HG02852 (cell line): ENCODE measurements around the gene ADCY1.

Source experiments
- ATAC-seq: cut with Tn5 transposase; IDR thresholded peaks from one replicate; pipeline ENCODE4 v1.9.1; 2021; ENCODE audit warnings: mild to moderate bottlenecking, moderate library complexity; ENCODE audit not compliant: unreplicated experiment

Gene ADCY1

DNA sequence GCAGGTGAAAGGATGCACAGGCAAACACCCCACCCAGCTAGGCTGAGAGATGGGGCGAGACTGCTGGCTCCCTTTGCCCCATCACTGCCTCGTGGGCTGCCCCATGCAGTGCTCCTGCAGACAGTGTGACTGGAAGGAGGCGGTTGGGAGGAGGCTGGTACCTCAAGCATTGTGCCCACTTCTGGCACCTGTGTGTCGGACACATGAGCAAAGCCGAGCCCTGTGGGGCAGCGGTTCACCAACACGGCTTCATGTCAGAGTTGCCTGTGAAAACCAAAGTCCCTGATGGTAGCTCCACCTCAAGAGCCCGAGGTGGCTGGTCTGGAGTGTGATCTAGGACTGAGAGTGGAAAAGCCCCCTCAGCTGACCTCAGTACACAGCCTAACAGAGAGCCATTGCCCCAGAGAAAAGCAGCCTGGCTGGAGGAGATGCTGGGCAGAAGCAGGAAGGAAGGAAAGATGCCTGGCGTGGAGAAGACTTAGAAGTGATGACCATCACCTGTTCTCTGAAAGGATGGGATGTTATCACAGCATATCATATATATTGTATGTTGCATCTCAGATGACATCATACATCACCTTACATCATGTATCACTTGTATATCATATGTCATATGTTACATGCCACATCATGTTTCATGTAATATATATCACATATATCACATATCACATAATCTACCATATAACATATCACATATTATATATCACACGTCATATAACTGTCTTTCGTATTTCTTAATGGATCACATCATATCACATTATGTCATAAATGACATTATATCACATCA lies 75.6 kb downstream of the ADCY1 start:
- ATAC-seq: no peak

DNA sequence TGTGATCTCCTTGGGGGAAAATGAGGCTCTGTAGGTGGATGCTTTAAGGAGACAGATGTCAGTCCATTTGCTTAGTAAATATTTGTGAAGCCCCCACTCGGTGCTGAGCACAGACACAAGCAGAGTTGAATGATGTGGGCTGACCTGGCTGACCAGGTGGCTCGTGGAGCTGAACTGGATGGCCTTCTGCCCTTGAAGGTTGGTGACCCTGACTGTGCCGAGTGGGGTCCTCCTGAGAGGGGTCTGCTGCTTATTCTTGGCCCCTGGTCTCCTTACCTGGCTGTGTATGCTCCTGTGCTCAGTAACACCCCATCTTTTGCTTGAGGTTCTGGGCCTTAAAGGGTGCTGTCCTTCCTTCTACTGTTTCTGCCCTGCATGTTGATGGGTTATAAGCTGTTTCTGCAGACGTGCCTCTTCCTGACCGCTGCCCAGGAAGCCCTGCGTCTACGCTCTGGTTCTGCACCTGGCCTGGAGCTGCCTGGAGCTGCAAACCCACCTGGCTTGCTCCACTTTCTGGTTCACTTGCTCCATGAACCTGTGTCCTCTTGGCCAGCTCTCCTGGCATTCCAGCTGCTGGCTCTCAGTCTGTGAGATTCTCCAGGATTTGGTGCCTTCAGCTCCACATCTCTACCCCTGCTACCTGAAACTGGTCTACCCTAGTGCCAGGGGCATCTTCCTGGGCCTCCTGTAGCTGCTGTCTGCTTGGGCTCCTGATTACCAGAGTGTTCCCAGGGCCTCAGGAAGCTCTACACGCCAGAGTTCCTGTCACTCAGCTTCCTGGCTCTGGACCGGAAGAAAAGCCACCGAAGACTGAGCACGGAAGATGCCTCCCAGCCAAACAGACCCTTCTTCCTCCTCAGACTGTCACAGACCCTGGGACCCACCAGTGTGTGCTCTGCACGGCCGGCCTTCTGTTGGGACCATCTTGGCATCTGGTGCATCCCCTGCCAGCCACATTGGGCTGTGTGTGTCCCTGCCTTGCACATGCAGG lies 76.5 kb downstream of the ADCY1 start:
- no peak for ATAC-seq

DNA sequence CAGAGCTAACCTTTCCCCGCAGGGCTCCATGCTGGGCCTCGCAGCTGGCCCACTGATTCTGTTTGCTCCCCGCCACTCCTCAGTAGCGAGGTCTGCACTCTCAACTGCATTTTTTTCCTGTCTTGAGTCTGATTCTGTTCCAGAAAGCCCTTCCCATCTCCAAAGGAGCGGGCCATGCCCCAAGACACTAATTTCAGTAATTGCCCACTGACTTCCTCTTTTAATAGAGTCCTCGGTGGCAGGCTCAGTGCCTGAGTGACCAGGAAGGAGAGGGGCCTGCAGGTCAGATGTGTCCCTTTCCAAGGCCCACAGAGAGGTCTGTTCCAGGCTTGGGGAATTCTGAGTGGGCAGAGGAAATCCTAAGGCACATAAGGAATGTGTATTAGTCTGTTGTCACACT lies 77.4 kb downstream of the ADCY1 start:
- no peak for ATAC-seq

DNA sequence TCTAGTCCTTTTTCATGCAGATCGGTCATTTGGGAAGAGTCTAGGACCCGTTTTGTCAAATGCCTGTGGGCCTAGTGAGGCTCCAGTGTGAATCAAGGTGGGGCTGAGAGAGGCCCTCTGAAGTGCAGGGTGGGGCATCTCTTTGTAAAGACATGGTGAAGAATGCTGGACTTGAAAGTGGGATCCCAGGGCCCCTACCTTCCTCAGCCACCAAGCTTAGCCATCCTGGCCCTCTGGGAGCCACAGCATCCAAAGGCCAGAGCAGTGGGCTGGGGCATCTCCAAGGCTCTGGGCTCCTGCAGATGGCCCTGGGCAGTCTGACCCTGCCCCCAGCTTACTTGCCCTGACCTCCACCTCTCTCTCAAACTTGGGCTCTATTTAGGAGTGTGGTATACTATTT lies 78.5 kb downstream of the ADCY1 start:
- no peak for ATAC-seq

DNA sequence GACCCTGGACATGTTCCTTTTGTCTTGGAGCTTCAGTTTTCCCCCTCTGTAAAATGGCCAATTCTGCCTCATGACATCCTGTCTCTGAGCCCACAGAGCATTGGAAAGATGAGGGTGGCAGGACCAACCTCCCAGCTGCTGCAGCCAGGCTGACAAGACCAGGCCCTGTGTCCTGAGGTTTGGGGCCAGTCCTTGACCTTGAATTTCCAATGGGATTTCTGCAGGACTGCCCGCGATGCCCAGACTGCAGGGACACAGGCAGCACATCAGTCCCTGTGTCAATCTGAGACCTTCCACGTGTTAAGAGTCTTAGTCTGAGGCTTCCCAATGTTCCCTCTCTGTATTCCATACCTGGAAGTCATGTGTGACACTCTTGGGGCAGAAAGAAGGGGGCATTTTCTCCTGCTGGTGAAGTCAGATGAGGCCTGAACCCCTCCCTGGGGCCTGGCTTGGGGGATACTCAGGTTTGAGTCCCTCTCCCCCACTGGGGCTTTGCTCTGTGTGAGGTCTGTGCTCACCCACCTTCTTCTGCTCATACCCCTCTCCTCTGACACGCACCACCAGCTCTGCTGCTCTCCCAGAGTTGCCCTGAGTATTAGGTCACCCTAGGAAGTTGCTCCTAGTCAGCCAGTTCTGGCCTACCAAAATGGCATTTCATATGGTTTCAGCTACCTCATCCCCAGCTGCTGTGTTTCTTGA lies 79.2 kb downstream of the ADCY1 start:
- ATAC-seq: no peak

DNA sequence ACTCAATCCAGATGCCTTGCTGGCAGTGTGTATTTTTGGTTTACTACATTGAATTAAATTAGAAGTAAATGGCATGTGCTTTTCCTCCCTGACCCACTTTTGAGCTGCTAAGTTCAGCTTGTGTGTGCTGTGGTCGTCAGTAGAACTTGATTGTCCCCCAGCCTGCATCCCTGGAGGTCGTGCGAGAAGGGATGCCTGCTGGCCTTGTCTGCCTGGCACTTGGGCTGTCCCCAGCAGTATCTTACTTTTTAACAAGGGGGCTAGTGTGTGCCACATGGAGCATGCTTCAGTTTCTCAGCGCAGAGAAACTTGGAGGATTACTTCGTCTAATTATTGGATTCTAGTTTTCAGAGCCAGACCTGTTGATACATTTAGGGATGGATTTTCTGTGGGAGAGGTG lies 80.2 kb downstream of the ADCY1 start:
- ATAC-seq: no peak

DNA sequence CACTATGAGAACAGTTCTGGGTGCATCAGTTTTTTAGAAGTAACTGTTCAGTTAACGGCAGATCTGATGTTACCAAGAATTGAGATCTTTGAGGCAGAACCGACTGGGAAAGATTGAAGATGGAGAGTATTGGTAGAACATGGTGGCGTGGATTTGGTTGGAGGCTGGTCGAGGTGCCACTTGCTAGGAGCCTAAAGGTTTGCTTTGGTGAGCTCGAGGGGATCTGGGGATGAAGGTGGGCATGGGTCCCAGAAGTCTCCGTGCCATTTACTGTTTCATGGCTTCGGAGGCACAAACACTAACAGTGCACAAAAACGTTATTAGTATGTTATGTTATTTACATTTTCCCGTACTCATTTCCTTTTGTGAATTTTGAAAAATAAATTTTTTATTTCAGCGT lies 81.4 kb downstream of the ADCY1 start:
- no peak for ATAC-seq

DNA sequence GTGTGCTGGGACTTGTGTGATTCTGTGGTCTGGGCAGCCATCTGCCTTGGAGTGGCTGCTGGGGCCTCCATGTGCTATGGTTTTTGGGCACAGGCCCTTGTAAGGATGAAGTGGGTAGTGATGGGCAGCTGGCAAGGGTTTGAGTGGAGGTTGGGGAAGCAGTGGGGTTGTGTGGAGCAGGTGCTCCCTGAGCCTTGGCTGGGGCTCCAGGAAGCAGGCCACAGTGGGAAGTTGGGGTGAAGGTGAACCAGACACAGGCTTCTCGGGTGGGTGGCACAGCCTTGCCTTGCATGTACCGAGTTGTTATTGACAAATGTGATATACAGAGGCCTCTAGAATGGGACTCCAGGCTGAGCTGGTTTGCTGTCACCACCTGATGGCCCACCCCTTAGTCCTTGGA lies 82.3 kb downstream of the ADCY1 start:
- ATAC-seq: no peak

DNA sequence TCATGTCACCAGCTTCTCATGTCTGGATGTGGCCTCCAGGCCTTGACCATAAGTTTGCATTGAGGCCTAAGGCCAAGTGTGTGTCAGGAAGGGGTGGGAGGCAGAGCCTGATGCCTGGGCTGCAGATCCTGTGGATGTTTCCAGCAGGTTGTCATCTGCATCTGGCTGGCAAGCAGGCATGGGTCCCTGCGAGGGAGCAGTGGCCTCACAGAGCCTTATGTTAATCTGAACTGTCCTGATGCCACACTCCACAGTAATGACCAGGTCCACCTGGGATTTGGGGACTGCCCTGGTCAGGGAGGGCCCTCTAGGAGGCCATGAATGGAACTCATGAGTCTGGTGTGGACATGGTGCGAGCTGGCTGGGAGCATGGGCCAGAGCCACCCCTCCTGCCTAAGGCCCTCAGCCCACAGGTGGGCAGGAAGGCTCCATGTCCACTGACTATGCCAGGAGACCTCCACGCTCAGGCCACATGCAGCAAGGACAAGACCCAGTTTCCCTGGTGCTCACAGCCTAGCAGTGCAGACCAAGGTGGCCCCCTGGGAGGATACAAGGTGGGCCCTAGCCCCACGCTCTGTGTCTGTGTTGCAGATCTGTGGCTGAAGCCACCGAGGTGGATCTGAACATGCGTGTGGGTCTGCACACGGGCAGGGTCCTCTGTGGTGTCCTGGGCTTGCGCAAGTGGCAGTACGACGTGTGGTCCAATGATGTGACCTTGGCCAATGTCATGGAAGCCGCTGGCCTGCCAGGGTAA lies 83.1 kb downstream of the ADCY1 start:
- no peak for ATAC-seq

DNA sequence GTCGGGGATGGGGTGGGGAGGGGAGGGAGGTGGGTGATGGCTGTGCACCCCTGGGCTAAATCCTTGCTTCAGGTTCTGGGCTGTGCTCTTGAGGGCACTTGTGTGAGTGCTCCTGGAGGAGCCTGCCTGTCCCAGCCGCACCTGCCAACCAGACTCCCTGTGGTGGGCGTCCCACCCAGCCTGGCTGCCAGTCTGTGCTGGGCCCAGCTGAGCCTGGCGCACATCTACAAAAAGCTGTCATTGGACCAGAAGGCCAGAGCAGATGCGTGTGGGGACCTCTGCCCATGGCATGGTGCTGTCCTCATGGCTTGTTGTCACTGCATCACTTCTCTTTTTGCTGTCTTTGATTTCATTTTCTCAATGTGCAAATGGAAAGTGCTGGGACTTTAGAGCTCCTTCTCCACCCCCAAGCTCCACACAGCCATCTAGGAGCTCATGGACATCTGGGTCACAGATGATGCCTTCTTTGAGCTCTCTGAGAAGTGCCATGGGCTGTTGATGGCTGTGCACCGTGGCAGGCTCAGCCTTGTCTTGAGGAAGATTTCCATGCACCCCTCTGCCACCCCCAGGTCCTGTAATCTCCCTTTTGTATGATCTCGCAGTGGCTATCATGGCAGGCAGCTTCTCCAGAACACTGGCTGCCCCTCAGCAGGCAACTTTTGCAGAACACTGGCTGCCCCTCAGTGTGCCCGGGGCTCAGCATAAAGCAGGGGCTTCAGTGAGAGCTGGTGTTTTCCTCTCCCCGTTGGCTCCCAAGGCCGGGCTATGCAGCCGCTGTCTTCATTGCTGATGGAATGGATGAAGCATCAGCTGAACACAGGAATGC lies 83.9 kb downstream of the ADCY1 start:
- no peak for ATAC-seq

DNA sequence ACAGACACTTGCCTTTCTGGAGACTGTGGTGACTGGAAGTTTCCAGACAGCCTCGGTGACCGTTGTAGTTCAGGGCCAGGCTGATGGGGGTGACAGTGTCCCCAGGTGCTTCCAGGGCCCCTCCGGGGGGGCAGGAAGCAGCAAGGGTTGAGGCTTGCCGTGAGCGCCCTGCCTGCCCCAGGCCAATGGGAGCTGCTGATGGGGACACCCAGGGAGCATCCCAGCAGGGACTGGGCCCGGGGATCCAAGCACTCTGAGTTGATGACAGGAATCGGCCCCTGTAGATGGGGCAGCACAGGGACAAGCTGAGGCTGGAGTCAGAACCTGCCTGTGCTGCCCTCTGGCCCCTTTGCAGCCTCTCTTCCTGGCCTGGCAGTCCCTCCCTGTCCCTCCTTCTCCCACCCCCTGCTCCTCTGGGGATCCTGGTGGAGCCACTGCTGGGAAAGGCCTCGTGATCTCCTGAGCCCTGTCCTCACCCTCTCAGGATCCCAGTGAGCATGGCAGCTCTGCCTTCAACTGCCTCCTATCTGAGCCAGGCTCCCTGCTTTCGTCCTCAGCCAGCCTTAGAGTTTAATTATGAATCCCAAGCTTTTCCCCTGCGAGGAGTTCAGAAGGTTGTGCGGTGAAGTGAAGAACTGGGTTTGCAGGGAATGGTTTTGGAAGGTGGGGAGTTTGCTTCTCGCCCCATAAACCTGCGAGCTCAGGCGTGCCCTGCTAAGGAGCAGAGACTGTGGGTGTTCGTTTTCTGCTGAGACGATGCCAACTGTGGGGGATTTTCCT lies 84.7 kb downstream of the ADCY1 start:
- ATAC-seq: no peak

DNA sequence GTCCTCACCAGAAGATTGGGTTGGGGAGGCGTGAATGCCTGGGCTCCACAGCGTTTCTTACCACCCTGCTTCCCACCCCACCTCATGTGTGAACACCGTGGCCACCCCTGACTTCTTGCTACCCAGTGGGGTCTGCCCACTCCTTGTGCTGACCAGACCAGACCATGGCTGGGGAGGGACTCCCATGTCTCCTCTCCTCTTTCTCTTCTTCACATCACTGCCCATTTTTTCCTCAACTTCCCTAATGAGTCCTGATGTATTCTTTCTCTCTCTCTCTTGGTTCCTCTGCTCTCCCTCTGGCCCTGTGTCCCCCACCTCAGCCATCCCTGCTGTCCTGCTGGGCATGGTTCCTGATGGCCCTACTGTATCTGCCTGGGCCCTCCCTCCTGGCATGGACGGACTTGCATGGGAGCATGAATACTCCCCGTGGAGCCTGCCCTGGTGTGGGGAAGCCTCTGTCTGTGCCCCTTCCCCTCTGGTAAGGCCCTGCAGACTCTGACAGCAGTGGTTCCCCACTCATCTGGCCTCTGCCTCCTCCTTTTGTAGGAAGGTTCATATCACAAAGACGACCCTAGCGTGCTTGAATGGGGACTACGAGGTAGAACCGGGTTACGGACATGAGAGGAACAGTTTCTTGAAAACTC lies 85.5 kb downstream of the ADCY1 start:
- no peak for ATAC-seq

DNA sequence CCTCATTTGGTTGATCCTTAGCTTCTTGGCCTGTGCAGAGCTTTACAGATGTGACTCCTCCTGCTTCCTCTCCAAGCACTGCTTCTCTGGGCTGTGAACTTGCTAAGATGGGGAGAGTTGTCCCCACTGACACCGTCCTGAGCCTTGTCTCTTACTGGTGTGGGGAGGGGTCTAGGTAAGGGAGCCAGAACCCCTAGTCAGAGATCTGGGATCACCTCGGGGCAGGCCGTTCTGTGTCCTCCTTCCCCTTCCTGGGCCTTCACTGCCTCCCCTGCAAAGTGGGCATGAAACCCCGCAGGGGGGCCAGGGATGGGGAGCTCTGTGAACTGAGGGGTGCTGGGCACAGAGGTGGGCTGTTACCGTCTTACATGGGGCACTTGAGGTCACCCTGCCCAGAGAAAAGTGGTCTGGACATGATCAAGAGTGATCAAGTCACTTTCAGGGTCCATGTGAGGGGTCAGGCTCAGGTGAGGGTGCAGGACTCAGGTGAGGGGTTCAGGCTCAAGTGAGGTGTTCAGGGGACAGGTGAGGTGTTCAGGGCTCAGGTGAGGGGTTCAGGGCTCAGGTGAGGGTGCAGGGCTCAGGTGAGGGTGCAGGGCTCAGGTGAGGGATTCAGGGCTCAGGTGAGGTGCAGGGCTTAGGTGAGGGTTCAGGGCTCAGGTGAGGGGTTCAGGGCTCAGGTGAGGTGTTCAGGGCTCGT lies 86.2 kb downstream of the ADCY1 start:
- no peak for ATAC-seq

DNA sequence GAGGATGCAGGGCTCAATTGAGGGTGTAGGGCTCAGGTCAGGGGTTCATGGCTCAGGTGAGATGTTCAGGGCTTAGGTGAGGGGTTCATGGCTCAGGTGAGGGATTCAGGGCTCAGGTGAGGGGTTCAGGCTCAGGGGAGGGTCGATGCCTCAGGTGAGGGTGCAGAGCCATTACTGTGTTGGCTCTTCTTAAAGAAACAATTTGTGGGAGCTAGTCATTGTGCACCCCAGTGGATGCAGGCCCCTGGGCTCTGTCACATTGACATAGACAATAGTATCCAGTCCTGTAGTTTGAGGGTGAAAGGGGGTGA lies 86.7 kb downstream of the ADCY1 start:
- no peak for ATAC-seq

DNA sequence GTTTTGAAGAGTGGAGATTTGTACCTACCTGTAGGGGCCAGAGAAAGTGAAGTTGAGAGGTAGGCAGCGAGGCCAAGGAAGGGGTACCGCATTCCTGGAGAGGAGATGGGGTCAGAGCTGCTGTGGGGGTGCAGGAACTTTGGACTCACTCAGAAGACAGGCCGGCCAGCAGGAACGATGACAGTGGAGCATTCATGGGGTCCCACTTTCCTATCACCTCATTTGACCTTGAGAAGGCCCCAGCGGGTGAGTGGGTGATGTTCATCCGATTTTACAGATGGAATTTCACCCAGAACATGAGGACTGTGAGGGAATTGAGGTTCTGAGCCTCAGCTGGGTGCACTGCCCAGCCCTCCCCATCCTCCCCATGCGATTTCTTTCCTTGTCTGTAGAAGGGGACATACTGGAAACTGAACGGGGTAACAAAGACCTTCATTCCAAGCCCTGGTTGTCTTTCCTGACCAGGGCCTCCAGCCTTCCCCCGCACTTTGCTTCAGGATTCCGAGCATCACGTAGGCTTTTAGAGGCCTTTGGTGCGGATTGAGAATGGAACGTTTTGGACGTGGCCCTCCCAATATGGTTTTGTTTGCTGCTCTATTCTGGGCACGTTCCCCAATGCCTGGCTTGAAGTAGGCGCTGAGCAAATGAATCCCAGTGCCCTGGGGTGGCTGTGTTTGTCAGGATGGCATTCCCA lies 87.3 kb downstream of the ADCY1 start:
- no peak for ATAC-seq

DNA sequence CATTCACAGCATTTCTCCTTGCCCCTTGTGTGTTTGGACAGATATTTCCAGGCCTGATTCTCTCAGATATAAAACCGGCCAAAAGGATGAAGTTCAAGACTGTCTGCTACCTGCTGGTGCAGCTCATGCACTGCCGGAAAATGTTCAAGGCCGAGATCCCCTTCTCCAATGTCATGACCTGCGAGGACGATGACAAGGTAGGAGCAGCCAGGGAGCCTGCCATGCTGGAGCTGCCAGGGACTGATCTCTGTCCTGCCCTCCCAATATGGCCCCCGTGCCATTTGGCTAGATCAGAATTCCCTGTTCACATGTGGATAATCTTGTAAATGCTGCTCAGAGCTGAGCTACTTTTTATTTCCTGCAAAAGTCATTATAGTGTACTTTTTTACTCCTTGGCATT lies 87.8 kb downstream of the ADCY1 start:
- ATAC-seq: no peak

DNA sequence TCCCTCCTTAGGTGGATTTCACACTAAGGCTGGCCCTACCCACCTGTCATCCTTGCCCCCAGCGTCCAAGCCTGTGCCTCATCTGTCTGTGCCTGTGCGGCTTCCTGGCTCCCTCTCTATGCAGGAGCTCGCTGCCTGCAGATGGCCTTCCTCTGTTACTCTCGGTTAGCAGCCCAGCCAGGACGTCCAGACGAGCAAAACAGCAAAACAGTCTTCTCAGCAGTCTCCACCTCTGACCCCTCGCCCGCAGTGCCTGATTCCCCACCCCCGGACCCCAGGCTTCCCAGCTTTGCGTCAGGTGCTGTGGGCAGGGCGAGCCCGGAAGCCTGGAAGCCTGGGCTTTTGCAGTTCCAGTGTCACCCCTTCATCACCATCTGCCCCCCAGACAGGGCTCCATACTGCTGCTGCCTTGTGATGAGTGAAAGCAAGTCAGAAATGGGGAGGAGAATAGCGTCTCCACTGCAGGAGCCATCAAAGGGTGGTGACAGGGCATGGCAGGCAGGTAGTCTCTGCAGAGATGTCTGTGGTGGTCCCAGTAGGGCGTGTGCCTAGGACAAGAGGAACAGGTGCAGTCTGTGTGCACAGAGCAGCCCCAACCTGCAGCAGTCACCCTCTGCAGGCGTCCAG lies 88.5 kb downstream of the ADCY1 start:
- ATAC-seq: no peak
